AG10803 (cell line): ENCODE data around the gene SRSF4.
"Not testable (repeated sequence)": the region's sequence is repeated elsewhere in the genome, so short reads cannot be mapped to it uniquely, and the experiment has no call there.

ENCODE experiments used
- DNase-seq: peaks from one replicate; pipeline ENCODE4 v3.0.0; 2010; ENCODE audit warnings: low read depth
- H3K4me3 ChIP-seq: 2 replicates; pipeline ENCODE4 v1.5.1; 2011; ENCODE audit warnings: mild to moderate bottlenecking, low read length, control low read depth
- CTCF ChIP-seq: conservative IDR thresholded peaks from 2 replicates; pipeline ENCODE4 v1.5.1; 2011; ENCODE audit warnings: mild to moderate bottlenecking, low read length, control low read depth, inconsistent platforms

SRSF4 gene

GRCh38 chr1:29222686-29223085, 41.0 kb upstream of the SRSF4 start:
- no peak for TF ChIP-seq CTCF
- no peak overlapping the region for H3K4me3 ChIP-seq
- DNase-seq: no peak

- DNase-seq: not testable (repeated sequence)
Observed at GRCh38 chr1:29222260-29222659, 40.6 kb upstream of the SRSF4 start.

GRCh38 chr1:29221296-29221695, 39.6 kb upstream of the SRSF4 start:
- no peak for TF ChIP-seq CTCF
- H3K4me3 ChIP-seq: no peak overlapping the region
- no peak for DNase-seq

More at GRCh38 chr1:29222260-29222659, 40.6 kb upstream of the SRSF4 start:
- not testable (repeated sequence) for H3K4me3 ChIP-seq

GRCh38 chr1:29218223-29218622, 36.5 kb upstream of the SRSF4 start:
- H3K4me3 ChIP-seq: no peak overlapping the region
- no peak for TF ChIP-seq CTCF
- DNase-seq: peak; percentile 89

GRCh38 chr1:29217633-29218032, 35.9 kb upstream of the SRSF4 start:
- H3K4me3 ChIP-seq: no peak overlapping the region
- TF ChIP-seq CTCF: no peak
- DNase-seq: no peak

- H3K4me3 ChIP-seq: no peak overlapping the region
- DNase-seq: no peak
- TF ChIP-seq CTCF: no peak
Observed at GRCh38 chr1:29213055-29213454, 31.4 kb upstream of the SRSF4 start.

- H3K4me3 ChIP-seq: no peak overlapping the region
- no peak for TF ChIP-seq CTCF
- DNase-seq: peak; percentile 91
Observed at GRCh38 chr1:29211086-29212030, 29.7 kb upstream of the SRSF4 start.
